ENCODE results near the gene LRRK1. TPM values are rescaled to one million over a fixed set of nuclear protein-coding genes. Genes with fewer than 3 reads are reported as not detected.

Gene LRRK1
- polyA plus RNA-seq, 1 of the 3 experiments (the other 2 are of a cell fraction) = 6.9 TPM

DNA sequence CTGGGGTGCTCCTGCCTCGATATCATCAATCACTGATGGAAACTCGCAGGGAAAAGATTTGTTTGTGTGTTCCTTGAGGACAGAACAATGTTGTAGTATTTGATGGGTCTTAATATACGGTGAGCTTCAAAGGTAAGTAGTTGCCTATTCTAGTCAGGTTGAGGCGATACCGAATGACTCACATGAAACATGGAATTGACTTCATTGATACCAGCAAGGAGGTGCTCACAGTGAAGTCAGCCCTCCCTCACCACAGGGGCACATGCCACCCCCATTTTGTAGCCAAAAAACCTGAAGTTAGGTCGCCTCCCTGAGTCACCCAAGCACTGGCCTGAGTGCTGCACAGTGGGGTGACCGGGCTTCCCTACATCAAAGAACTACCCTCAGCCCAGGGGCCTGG, 43.2 kb upstream of the LRRK1 start:
- Histone ChIP-seq H4K20me1 (ENCODE audit: insufficient read depth) (no peaks in the 10 kb centered on the region), H3F3A (replicated peaks; ENCODE audit: insufficient read depth) (no peaks in the 10 kb centered on the region), H3K27ac (ENCODE audit: low read depth in 2 of 2, low read length in 1 of 2) (no peak overlapping the region), H3K4me2 (no peak overlapping the region), H3K4me3 (ENCODE audit: low read depth in 2 of 2, low read length in 1 of 2) (no peak overlapping the region), H3K9me3 (no peaks in the 10 kb centered on the region), H3K36me3 (replicated peaks in 1 of 2; ENCODE audit: control insufficient read depth in 1 of 2, insufficient read depth in 2 of 2, low read length in 1 of 2) (no peaks in the 10 kb centered on the region), H3K4me1 (ENCODE audit: control insufficient read depth in 1 of 2, insufficient read depth in 2 of 2, low read depth in 1 of 2, low read length in 1 of 2) (peaks cover 0 to 27% of the 10 kb centered on the region in 2 experiments; a peak in 1 of 4 replicates), H2AFZ (ENCODE audit: low read depth) (no peak overlapping the region), H3K79me2 (ENCODE audit: insufficient read depth) (no peaks in the 10 kb centered on the region), H3K9ac (no peak overlapping the region), H3K9me2 (no peaks in the 10 kb centered on the region), H3K27me3 (ENCODE audit: insufficient read depth) (no peaks in the 10 kb centered on the region)
- DNase-seq = no peak
- WGBS (ENCODE audit: low lambda C conversion rate) = 78% methylated on average over 6 of the region's 7 CpGs
- ChIA-PET CTCF (interaction anchor here (1.1 to 5.6 kb wide), 6 partner anchors 9 to 249 kb away, joined by 3 to 45 read pairs (median 5); partner anchors contain the start of gene LRRK1), POLR2A (no interaction called here)
- TF ChIP-seq TAF1 (IDR thresholded peaks at IDR 0.05; ENCODE audit: borderline replicate concordance, low read depth, low read length) (no peak), CTCF (IDR thresholded peaks at IDR 0.05) (no peak), FOSL2 (IDR thresholded peaks at IDR 0.05; ENCODE audit: borderline replicate concordance, low read depth) (no peak), TCF12 (IDR thresholded peaks at IDR 0.05) (no peak), EZH2phosphoT487 (IDR thresholded peaks at IDR 0.05; ENCODE audit: borderline replicate concordance, low read depth) (no peak), GATA2 (CRISPR knock-in tag; IDR thresholded peaks at IDR 0.05) (no peak), MXI1 (IDR thresholded peaks at IDR 0.05; ENCODE audit: low read depth, low read length) (no peak), TEAD4 (IDR thresholded peaks at IDR 0.05; ENCODE audit: borderline replicate concordance, insufficient read depth) (no peak), USF1 (IDR thresholded peaks at IDR 0.05; ENCODE audit: borderline replicate concordance, low read depth) (no peak), RAD21 (IDR thresholded peaks at IDR 0.05; ENCODE audit: low read length) (no peak), IRF3 (IDR thresholded peaks at IDR 0.05; ENCODE audit: low read depth, low read length) (no peak), MEF2A (IDR thresholded peaks at IDR 0.05; ENCODE audit: borderline replicate concordance, low read depth) (no peak), SIN3A (IDR thresholded peaks at IDR 0.05; ENCODE audit: borderline replicate concordance, low read depth, low read length) (no peak), SMC3 (IDR thresholded peaks at IDR 0.05; ENCODE audit: low read depth, low read length) (no peak), POLR2AphosphoS5 (IDR thresholded peaks at IDR 0.05; ENCODE audit: low read depth, low read length) (no peak), REST (IDR thresholded peaks at IDR 0.05; ENCODE audit: low read depth, low read length) (no peak), YY1 (IDR thresholded peaks at IDR 0.05; ENCODE audit: low read depth) (no peak), FOXJ3 (CRISPR knock-in tag; IDR thresholded peaks at IDR 0.05) (no peak)
- TF ChIP-seq, protein P1, sequence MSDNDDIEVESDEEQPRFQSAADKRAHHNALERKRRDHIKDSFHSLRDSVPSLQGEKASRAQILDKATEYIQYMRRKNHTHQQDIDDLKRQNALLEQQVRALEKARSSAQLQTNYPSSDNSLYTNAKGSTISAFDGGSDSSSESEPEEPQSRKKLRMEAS (IDR thresholded peaks at IDR 0.05; ENCODE audit: low read depth) = no peak
